GF-D8 (cell line): ENCODE results near the gene MIS18BP1.
"Not testable (repeated sequence)": the region's sequence is repeated elsewhere in the genome, so short reads cannot be mapped to it uniquely, and the experiment has no call there.

Source experiments
- DNase-seq: peaks from one replicate; lab custom pipeline; 2025; lab: John Stamatoyannopoulos, UW

MIS18BP1 gene

GRCh38 chr14:45253070-45253753 lies at the start of gene MIS18BP1:
MIS18BP1 (minus strand) TSS chr14:45253202; CDS start chr14:45247286, 5,916 bp downstream.
- DNase-seq = peak; percentile 90

GRCh38 chr14:45298423-45299117 lies 45.6 kb upstream of the MIS18BP1 start:
- DNase-seq = no peak

GRCh38 chr14:45294796-45295195 lies 41.8 kb upstream of the MIS18BP1 start:
- DNase-seq = not testable (repeated sequence)

- DNase-seq = no peak
Measured at GRCh38 chr14:45290547-45290946, 37.5 kb upstream of the MIS18BP1 start.

- DNase-seq = no peak
Measured at GRCh38 chr14:45287610-45288009, 34.6 kb upstream of the MIS18BP1 start.

GRCh38 chr14:45284802-45285201 lies 31.8 kb upstream of the MIS18BP1 start:
- no peak for DNase-seq

GRCh38 chr14:45281731-45282400 lies 28.9 kb upstream of the MIS18BP1 start:
- DNase-seq = not testable (repeated sequence)

GRCh38 chr14:45271858-45272537 lies 19.0 kb upstream of the MIS18BP1 start:
- no peak for DNase-seq

- no peak for DNase-seq
Measured at GRCh38 chr14:45270031-45270430, 17.0 kb upstream of the MIS18BP1 start.

- no peak for DNase-seq
Measured at GRCh38 chr14:45267071-45267470, 14.1 kb upstream of the MIS18BP1 start.

- DNase-seq = no peak
Measured at GRCh38 chr14:45262637-45263036, 9.6 kb upstream of the MIS18BP1 start.

GRCh38 chr14:45261209-45261608 lies 8.2 kb upstream of the MIS18BP1 start:
- DNase-seq = no peak

GRCh38 chr14:45258805-45259204 lies 5.8 kb upstream of the MIS18BP1 start:
- DNase-seq = no peak

- DNase-seq = no peak
Measured at GRCh38 chr14:45258073-45258472, 5.1 kb upstream of the MIS18BP1 start.

GRCh38 chr14:45254771-45255170 lies 1.8 kb upstream of the MIS18BP1 start:
- peak; percentile 54 for DNase-seq

GRCh38 chr14:45253754-45254310 lies 830 bp upstream of the MIS18BP1 start:
- DNase-seq = no peak

GRCh38 chr14:45252366-45253069 lies 484 bp downstream of the MIS18BP1 start:
- DNase-seq = no peak

- DNase-seq = peak; percentile 70
Measured at GRCh38 chr14:45251912-45252311, 1.1 kb downstream of the MIS18BP1 start.

- DNase-seq = peak; percentile 95
Measured at GRCh38 chr14:45249856-45250575, 3.0 kb downstream of the MIS18BP1 start.

GRCh38 chr14:45247427-45247826 lies 5.6 kb downstream of the MIS18BP1 start:
- DNase-seq = no peak

GRCh38 chr14:45246691-45247090 lies 6.3 kb downstream of the MIS18BP1 start:
- DNase-seq = no peak
